Vagina (tissue), 2 donors: ENCODE results near the gene CCDC134. TPM values are rescaled to one million over a fixed set of nuclear protein-coding genes. Genes with fewer than 3 reads are reported as not detected.

Experiments used
- DNase-seq, 2 donors: peaks; one replicate each; pipeline ENCODE4 v3.0.0-alpha.2; 2017; ENCODE audit errors: extremely low spot score in 2 of 2
- H3K27ac ChIP-seq: fragments of 200-600 bp; sonication (generic); one replicate; pipeline ENCODE4 v1.5.1; 2019
- H3K27me3 ChIP-seq: fragments of 200-600 bp; sonication (generic); one replicate; pipeline ENCODE4 v1.5.1; 2019
- H3K36me3 ChIP-seq, 2 donors: fragments of 200-600 bp; sonication (generic); one replicate each; pipeline ENCODE4 v1.5.1; 2017 to 2019
- H3K4me1 ChIP-seq: fragments of 200-600 bp; sonication (generic); one replicate; pipeline ENCODE4 v1.5.1; 2019
- H3K4me3 ChIP-seq, 2 donors: fragments of 200-600 bp; sonication (generic); 1 replicate in 1 of 2; 2 replicates in 1 of 2; pipeline ENCODE4 v1.5.1; 2016 to 2019
- H3K9me3 ChIP-seq: fragments of 200-600 bp; sonication (generic); one replicate; pipeline ENCODE4 v1.5.1; 2019
- CTCF ChIP-seq, 3 experiments: fragments of 450-650 bp in 2 of 3; fragments of 200-600 bp in 1 of 3; sonication (generic) in 1 of 3; IDR thresholded peaks; one replicate each; pipeline ENCODE4 v1.5.1; 2017 to 2019; ENCODE audit warnings: antibody characterized with exemption in 3 of 3, mild to moderate bottlenecking in 2 of 3, moderate library complexity in 2 of 3
- POLR2A ChIP-seq, 2 donors: fragments of 450-650 bp; IDR thresholded peaks; one replicate each; pipeline ENCODE4 v1.6.1; 2017; ENCODE audit warnings: antibody characterized with exemption in 2 of 2, mild to moderate bottlenecking in 2 of 2, moderate library complexity in 2 of 2
- POLR2AphosphoS5 ChIP-seq, 2 donors: sonication (generic); formaldehyde crosslinking; IDR thresholded peaks; one replicate each; pipeline ENCODE4 v1.9.0; 2017; ENCODE audit warnings: antibody characterized with exemption in 2 of 2, mild to moderate bottlenecking in 2 of 2, low read depth in 1 of 2; ENCODE audit not compliant: insufficient read depth in 1 of 2
- intact Hi-C: fragments of 100-400 bp; cut with DNase I; formaldehyde crosslinking; loops from one replicate; pipeline ENCODE4 v1.15.1; 2023
- total RNA-seq: library from RNA; depleted of rRNA; stranded (reverse); fragments of >200 nt; gene quantifications from one replicate; pipeline ENCODE4 v1.2.3, GENCODE V29; 2016

Gene CCDC134
- total RNA-seq, 1 donor from 2014 or later = 8.8 TPM

DNA sequence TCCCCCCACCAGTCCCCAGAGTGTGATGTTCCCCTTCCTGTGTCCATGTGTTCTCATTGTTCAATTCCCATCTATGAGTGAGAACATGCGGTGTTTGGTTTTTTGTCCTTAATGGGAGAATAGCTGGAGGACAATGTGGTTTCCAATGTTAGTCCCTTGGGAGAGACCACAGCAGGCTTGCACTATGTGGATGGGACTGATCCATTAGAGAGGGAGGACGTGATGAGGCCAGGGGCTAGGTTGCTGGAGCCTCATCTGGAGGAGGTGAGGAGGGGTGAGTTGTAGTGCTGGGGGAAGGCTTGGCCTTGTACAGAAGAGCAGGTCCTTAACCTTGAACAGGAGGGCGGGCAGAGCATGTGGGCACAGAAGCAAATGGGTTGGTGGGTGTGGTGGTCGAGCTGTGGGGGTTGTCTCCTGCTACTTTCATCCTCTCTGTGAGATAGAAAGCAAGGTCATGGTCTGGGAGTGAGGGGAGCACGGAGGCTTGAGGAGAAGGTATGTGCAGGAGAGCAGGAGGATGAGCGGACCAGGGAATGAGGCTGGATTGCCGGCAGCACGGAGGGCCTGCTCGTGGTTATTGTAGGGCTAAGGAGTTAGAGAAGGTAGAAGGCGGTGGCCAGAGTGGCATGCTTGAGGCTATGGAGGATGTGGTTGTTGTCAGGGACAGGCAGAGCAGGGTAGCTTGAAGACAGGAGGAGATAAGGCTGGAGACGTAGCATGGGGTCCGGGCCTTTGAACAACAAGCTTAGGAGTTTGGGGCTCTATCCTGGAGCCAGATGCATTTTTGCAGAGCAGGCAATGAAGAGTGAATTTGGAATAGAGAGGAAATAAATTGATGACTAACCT lies 21.2 kb downstream of the CCDC134 start:
- no peak for DNase-seq
- intact Hi-C loops = loop anchor here (10.0 kb wide), 1 partner anchor 123 kb away; the partner anchor contains the start of gene CENPM
- Histone ChIP-seq H3K27me3 (no peaks in the 10 kb centered on the region), H3K4me3 (no peak overlapping the region), H3K27ac (no peak overlapping the region), H3K36me3 (no peaks in the 10 kb centered on the region), H3K4me1 (peaks cover 11% of the 10 kb centered on the region), H3K9me3 (no peaks in the 10 kb centered on the region)
- TF ChIP-seq POLR2AphosphoS5 (IDR thresholded peaks at IDR 0.05; ENCODE audit: insufficient read depth in 1 of 2, low read depth in 1 of 2) = no peak
- TF ChIP-seq CTCF (IDR thresholded peaks at IDR 0.05) = no peak
- TF ChIP-seq POLR2A (IDR thresholded peaks at IDR 0.05) = no peak

GRCh38 chr22:41822317-41823057 lies 22.0 kb downstream of the CCDC134 start:
- Histone ChIP-seq H3K4me1 (peaks cover 15% of the 10 kb centered on the region), H3K9me3 (no peaks in the 10 kb centered on the region), H3K4me3 (no peak overlapping the region), H3K27me3 (no peaks in the 10 kb centered on the region), H3K27ac (no peak overlapping the region), H3K36me3 (no peaks in the 10 kb centered on the region)
- intact Hi-C loops = loop anchor here (10.0 kb wide), 1 partner anchor 122 kb away; the partner anchor contains the start of gene CENPM
- DNase-seq = no peak
- no peak for TF ChIP-seq POLR2AphosphoS5 (IDR thresholded peaks at IDR 0.05; ENCODE audit: insufficient read depth in 1 of 2, low read depth in 1 of 2)
- TF ChIP-seq CTCF (IDR thresholded peaks at IDR 0.05) = peak in 2 of 3 experiments; percentile 42 to 45
- TF ChIP-seq POLR2A (IDR thresholded peaks at IDR 0.05) = no peak

DNA sequence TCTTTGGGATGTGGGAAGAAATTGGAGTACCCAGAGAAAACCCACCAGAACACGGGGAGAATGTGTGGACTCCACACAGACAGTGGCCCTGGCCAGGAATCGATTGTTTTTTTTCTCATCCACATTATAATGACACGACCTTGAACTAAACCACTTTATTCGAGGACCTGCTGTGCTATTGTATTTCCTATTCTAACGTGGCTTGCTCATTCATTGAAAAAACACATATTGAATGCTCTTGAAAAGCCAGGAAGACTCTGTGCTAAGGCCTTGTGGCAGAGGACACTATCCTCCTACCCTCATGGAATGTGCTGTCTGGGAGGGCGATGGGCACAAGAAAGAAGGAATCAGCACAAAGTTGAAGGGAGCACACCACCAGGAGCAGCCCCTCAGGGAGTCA lies 23.3 kb downstream of the CCDC134 start:
- Histone ChIP-seq H3K4me3 (no peak overlapping the region), H3K36me3 (no peaks in the 10 kb centered on the region), H3K27ac (no peak overlapping the region), H3K9me3 (no peaks in the 10 kb centered on the region), H3K27me3 (no peaks in the 10 kb centered on the region), H3K4me1 (peaks cover 15% of the 10 kb centered on the region)
- no peak for DNase-seq
- TF ChIP-seq CTCF (IDR thresholded peaks at IDR 0.05) (no peak), POLR2AphosphoS5 (IDR thresholded peaks at IDR 0.05; ENCODE audit: insufficient read depth in 1 of 2, low read depth in 1 of 2) (no peak), POLR2A (IDR thresholded peaks at IDR 0.05) (no peak)
- intact Hi-C loops = loop anchor here (10.0 kb wide), 1 partner anchor 121 kb away; the partner anchor contains the start of gene CENPM

DNA sequence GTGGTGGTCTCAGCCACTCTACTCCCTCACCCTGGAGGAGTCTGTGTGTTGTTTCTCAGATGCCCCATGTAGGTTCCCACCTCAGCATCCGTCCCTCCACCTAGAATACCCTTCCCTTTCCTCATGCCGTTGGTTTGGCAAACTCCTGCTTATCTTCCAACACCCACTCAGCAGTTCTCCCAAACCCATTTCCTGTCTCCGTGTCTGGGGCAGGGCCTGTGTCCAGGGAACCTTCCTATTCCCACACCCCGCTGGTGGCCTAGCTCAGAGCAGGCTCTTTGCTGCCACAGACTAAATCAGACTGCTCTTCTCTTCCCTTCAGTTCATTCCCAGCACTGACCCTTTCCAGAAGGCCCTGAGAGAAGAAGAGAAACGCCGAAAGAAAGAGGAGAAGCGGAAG lies 24.9 kb downstream of the CCDC134 start:
- no peaks in the 10 kb centered on the region for H3K9me3 ChIP-seq
- no peak overlapping the region for H3K4me3 ChIP-seq
- H3K36me3 ChIP-seq = no peaks in the 10 kb centered on the region
- peaks cover 15% of the 10 kb centered on the region for H3K4me1 ChIP-seq
- no peaks in the 10 kb centered on the region for H3K27me3 ChIP-seq
- intact Hi-C loops = loop anchor here (10.0 kb wide), 1 partner anchor 119 kb away; the partner anchor contains the start of gene CENPM
- no peak overlapping the region for H3K27ac ChIP-seq
- TF ChIP-seq CTCF (IDR thresholded peaks at IDR 0.05) (no peak), POLR2AphosphoS5 (IDR thresholded peaks at IDR 0.05; ENCODE audit: insufficient read depth in 1 of 2, low read depth in 1 of 2) (no peak), POLR2A (IDR thresholded peaks at IDR 0.05) (no peak)
- DNase-seq = no peak
